CD4-positive, alpha-beta memory T cell (primary cell): ENCODE data around the gene OR6B3. TPM values are rescaled to one million over a fixed set of nuclear protein-coding genes. Genes with fewer than 3 reads are reported as not detected.

ENCODE experiments used
- CTCF ChIA-PET: fragments of 350-600 bp; sonication (Branson Sonifier 250); formaldehyde crosslinking; loops from one replicate; lab custom pipeline; 2021; ENCODE audit warnings: inconsistent platforms; ENCODE audit not compliant: partially characterized antibody; lab: Charles Lee
- POLR2A ChIA-PET: fragments of 350-600 bp; sonication (Branson Sonifier 250); formaldehyde crosslinking; loops from one replicate; lab custom pipeline; 2021; ENCODE audit not compliant: partially characterized antibody; lab: Charles Lee
- DNase-seq, 5 donors: peaks; one replicate each; pipeline versions ENCODE4 v3.0.0 to v3.0.0-alpha.2; 2020 to 2022; ENCODE audit warnings: mixed read lengths in 1 of 5
- H3K27ac ChIP-seq: one replicate; pipeline ENCODE4 v1.7.0; 2013; ENCODE audit warnings: low read depth, low read length
- H3K27me3 ChIP-seq: 2 replicates; pipeline ENCODE4 v1.7.0; 2013; ENCODE audit warnings: mild to moderate bottlenecking, low read length, moderate library complexity; ENCODE audit not compliant: insufficient read depth
- H3K36me3 ChIP-seq: 2 replicates; pipeline ENCODE4 v1.7.0; 2013; ENCODE audit warnings: mild to moderate bottlenecking, low read length, moderate library complexity; ENCODE audit not compliant: insufficient read depth
- H3K4me1 ChIP-seq: 2 replicates; pipeline ENCODE4 v1.7.0; 2013; ENCODE audit warnings: mild to moderate bottlenecking, low read length, moderate library complexity; ENCODE audit not compliant: insufficient read depth
- H3K4me3 ChIP-seq, 2 donors: one replicate each; pipeline ENCODE4 v1.7.0; 2013; ENCODE audit warnings: low read length in 2 of 2, mild to moderate bottlenecking in 1 of 2
- H3K9me3 ChIP-seq, 2 donors: one replicate each; pipeline ENCODE4 v1.7.0; 2013; ENCODE audit warnings: low read length in 2 of 2, control low read depth in 1 of 2; ENCODE audit not compliant: control insufficient read depth in 1 of 2
- H3K27ac Mint-ChIP-seq, 7 donors: one replicate each; pipeline ENCODE4 v1.8.0; 2020 to 2021; ENCODE audit warnings: mixed read lengths in 7 of 7, mild to moderate bottlenecking in 6 of 7, inconsistent platforms in 3 of 7, moderate library complexity in 3 of 7
- H3K27me3 Mint-ChIP-seq, 2 donors: one replicate each; pipeline ENCODE4 v1.8.0; 2020 to 2021; ENCODE audit warnings: mixed read lengths in 2 of 2
- H3K36me3 Mint-ChIP-seq, 2 donors: one replicate each; pipeline ENCODE4 v1.8.0; 2020 to 2021; ENCODE audit warnings: mixed read lengths in 2 of 2, inconsistent platforms in 1 of 2, mild to moderate bottlenecking in 1 of 2
- H3K4me1 Mint-ChIP-seq, 4 donors: one replicate each; pipeline ENCODE4 v1.8.0; 2020 to 2021; ENCODE audit warnings: mixed read lengths in 4 of 4, mild to moderate bottlenecking in 1 of 4
- H3K4me3 Mint-ChIP-seq, 8 donors: one replicate each; pipeline ENCODE4 v1.8.0; 2020 to 2021; ENCODE audit warnings: mixed read lengths in 8 of 8, mild to moderate bottlenecking in 7 of 8, moderate library complexity in 6 of 8, inconsistent platforms in 3 of 8
- H3K9me3 Mint-ChIP-seq, 8 donors: one replicate each; pipeline ENCODE4 v1.8.0; 2020 to 2021; ENCODE audit warnings: mixed read lengths in 8 of 8, mild to moderate bottlenecking in 5 of 8, inconsistent platforms in 3 of 8, moderate library complexity in 1 of 8
- intact Hi-C: fragments of 100-400 bp; cut with micrococcal nuclease; formaldehyde crosslinking; loops from one replicate; pipeline ENCODE4 v1.15.1; 2023
- polyA plus RNA-seq, 2 donors: library from polyadenylated mRNA; unstranded; fragments of 300-500 nt; fragmentation: Illumina TruSeq; gene quantifications; one replicate each; pipeline ENCODE4 v1.2.3, GENCODE V29; 2021
- total RNA-seq, 2 experiments: library from RNA; stranded (reverse); gene quantifications; one replicate each; pipeline ENCODE4 v1.2.3, GENCODE V29; 2021

Gene OR6B3
- total and polyA plus RNA-seq, 4 experiments from 2014 or later, result not detected

DNA sequence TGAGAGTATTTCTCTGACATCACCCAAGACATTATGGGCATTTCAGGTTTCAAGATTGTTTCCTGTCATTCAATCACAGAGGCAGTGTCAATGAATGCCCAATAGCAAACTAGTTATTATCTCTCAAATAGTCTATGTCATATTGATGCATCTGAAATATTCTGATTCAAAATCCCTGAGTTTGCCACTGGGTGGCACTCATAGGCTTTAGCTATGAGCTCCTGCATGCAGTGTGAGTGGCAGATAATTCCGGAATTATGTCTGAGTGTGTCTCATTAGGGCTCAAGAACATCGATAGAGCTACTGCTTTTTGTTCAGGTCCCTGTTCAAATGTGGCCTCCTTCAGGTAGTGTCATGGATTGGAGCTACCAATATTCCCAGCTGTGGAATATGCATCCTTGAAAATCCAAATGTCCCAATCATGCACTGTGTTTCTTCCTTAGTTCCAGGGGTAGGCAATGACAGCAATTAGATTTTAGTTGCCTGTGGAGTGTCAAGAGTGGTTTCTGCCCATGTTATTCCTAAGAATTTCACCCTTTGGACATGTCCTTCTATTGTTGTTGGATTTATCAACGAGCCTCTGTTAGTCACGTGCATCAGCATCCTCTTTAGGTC is 7.8 kb upstream of the OR6B3 start:
- Histone ChIP-seq H3K4me3 (no peak overlapping the region), H3K27ac (no peak overlapping the region), H3K36me3 (no peaks in the 10 kb centered on the region), H3K27me3 (no peaks in the 10 kb centered on the region), H3K4me1 (no peaks in the 10 kb centered on the region), H3K9me3 (no peaks in the 10 kb centered on the region)
- Mint-ChIP-seq H3K27me3 (peaks cover 9 to 30% of the 10 kb centered on the region in 2 donors), H3K9me3 (no peaks in the 10 kb centered on the region), H3K4me3 (no peak overlapping the region), H3K36me3 (no peaks in the 10 kb centered on the region), H3K4me1 (no peaks in the 10 kb centered on the region), H3K27ac (no peak overlapping the region)
- DNase-seq, result peak; percentile 45 to 62 (median 55)
- ChIA-PET POLR2A (interaction anchor here (1.2 kb wide), 1 partner anchor 83 kb away, joined by 3 read pairs; no protein-coding TSS in a partner anchor), CTCF (interaction anchor here (0.8 to 5.2 kb wide), 12 partner anchors 9 to 81 kb away, joined by 3 to 149 read pairs (median 4); partner anchors contain the start of genes COPS9, OR6B3 and OTOS)
- intact Hi-C loops, result loop anchor here (1.0 kb wide), 1 partner anchor 377 kb away; no protein-coding TSS in a partner anchor

DNA sequence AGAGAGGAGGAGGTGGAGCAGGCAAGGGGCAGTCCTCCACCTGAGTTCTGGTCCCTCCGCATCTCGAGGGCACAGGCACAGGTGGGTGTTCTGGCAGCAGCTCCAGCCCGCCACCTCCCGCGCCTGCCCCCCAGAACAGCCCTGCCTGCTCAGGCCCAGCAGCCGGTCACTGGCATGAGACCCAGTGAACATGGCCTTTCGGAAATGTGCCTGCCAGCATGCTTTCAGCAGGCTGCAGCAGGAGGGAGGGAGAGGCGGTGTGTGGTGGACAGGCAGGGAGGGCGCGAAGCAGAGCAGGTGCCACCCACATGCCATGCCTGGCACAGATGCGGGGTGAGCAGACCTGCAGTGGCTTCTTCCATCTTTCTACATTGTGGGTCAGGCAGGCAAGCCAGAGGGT is 3.4 kb upstream of the OR6B3 start:
- Histone ChIP-seq H3K27ac (no peak overlapping the region), H3K4me1 (no peaks in the 10 kb centered on the region), H3K27me3 (peaks cover 7% of the 10 kb centered on the region), H3K9me3 (no peaks in the 10 kb centered on the region), H3K36me3 (no peaks in the 10 kb centered on the region), H3K4me3 (no peak overlapping the region)
- intact Hi-C loops, result no loop called here
- POLR2A ChIA-PET, result no interaction called here
- Mint-ChIP-seq H3K4me1 (no peaks in the 10 kb centered on the region), H3K4me3 (no peak overlapping the region), H3K27me3 (peaks cover 29 to 47% of the 10 kb centered on the region in 2 donors), H3K27ac (peak overlapping the region in 1 of 7 donors; percentile 48), H3K9me3 (no peaks in the 10 kb centered on the region), H3K36me3 (no peaks in the 10 kb centered on the region)
- CTCF ChIA-PET, result no interaction called here
- no peak for DNase-seq

DNA sequence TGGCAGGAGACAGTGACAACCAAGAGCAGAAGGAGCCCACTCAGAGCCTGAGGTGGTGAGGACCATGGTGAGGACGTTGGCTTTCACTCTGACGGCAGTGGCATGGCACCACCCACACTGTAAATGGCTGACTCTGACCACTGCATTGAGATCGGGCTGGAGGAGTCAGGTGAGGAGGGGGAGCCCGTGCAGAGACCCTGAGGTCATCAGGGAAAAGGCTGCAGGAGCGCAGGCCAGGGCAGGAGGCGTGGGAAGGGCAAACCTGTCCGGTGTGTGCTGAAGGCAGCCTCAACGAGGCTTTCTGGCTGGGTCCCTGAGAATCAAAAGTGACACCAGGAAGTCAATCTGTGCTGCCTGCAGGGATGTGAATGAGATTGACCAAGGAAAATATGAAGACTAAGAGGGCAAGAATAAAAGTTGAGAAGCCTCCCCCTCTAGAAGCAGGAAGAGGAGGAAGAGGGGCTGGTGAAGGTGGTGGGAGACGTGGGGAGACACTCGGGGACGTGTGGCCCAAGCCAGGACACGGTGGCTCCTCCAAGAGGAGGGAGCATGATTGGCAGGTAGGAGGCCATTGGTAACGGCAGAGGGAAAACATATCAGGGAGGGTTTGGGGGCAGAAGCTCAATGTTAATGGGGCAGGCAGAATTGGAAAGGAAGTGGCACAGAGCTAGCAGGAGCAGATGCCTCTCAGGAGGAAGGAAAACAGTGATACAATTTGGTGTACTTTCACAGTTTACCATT is 2.0 kb upstream of the OR6B3 start:
- Histone ChIP-seq H3K9me3 (no peaks in the 10 kb centered on the region), H3K4me3 (no peak overlapping the region), H3K27me3 (peaks cover 7% of the 10 kb centered on the region), H3K27ac (no peak overlapping the region), H3K4me1 (no peaks in the 10 kb centered on the region), H3K36me3 (no peaks in the 10 kb centered on the region)
- Mint-ChIP-seq H3K27ac (no peak overlapping the region), H3K4me3 (no peak overlapping the region), H3K4me1 (no peaks in the 10 kb centered on the region), H3K27me3 (peaks cover 29 to 45% of the 10 kb centered on the region in 2 donors), H3K9me3 (no peaks in the 10 kb centered on the region), H3K36me3 (no peaks in the 10 kb centered on the region)
- intact Hi-C loops, result no loop called here
- POLR2A ChIA-PET, result no interaction called here
- DNase-seq, result no peak
- CTCF ChIA-PET, result no interaction called here

DNA sequence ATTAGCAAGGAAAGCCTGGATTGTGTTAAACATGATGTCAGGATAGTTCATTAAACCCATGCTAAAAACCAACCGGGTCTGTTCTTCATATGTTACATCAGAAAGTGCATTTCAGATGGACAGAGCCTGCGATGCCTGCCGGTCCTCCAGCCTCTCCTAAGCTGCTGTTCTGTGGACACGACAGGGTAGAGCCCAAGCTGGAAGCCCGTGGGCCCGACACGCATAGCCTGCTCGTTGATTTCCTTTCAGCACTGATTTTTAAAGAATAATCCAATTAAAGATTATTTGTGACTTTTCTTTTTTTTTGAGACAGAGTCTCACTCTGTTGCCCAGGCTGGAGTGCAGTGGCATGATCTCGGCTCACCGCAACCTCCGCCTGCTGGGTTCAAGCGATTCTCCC is 797 bp downstream of the OR6B3 start:
- Mint-ChIP-seq H3K36me3 (no peaks in the 10 kb centered on the region), H3K4me3 (no peak overlapping the region), H3K9me3 (no peaks in the 10 kb centered on the region), H3K27me3 (peaks cover 31 to 54% of the 10 kb centered on the region in 2 donors), H3K4me1 (no peaks in the 10 kb centered on the region), H3K27ac (no peak overlapping the region)
- ChIA-PET CTCF (interaction anchor here (0.6 to 2.9 kb wide), 2 partner anchors 8 to 935 kb away, joined by 4 to 12 read pairs; no protein-coding TSS in a partner anchor), POLR2A (no interaction called here)
- no peaks in the 10 kb centered on the region for H3K4me1 ChIP-seq
- no peaks in the 10 kb centered on the region for H3K9me3 ChIP-seq
- no peaks in the 10 kb centered on the region for H3K36me3 ChIP-seq
- intact Hi-C loops, result no loop called here
- peaks cover 7% of the 10 kb centered on the region for H3K27me3 ChIP-seq
- DNase-seq, result no peak
- no peak overlapping the region for H3K27ac ChIP-seq
- H3K4me3 ChIP-seq, result no peak overlapping the region

DNA sequence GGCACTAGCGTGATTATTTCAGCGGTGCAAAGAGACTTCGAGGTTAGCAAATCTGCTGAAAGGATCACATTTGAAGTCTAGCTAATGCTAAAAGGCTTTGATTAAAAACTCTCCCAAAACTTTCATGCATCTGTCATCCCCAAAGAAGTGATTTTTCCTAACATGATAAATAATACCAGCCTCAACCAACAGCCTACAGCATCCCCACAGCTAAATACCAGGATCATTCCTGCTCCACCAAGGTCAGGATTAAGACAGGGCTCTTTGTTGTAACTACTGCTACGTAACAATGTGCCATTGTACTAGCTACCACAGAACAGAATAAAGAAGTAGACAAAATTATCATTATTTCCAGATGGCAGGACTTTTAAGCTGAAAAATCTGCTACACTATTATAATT is 1.6 kb downstream of the OR6B3 start:
- no peak overlapping the region for H3K4me3 Mint-ChIP-seq
- ChIA-PET CTCF (interaction anchor here (2.9 kb wide), 1 partner anchor 9 kb away, joined by 12 read pairs; no protein-coding TSS in a partner anchor), POLR2A (no interaction called here)
- no peaks in the 10 kb centered on the region for H3K4me1 Mint-ChIP-seq
- no peaks in the 10 kb centered on the region for H3K9me3 Mint-ChIP-seq
- H3K27me3 Mint-ChIP-seq, result peaks cover 27 to 52% of the 10 kb centered on the region in 2 donors
- no peak overlapping the region for H3K27ac ChIP-seq
- no peak overlapping the region for H3K4me3 ChIP-seq
- H3K4me1 ChIP-seq, result no peaks in the 10 kb centered on the region
- no peak overlapping the region for H3K27ac Mint-ChIP-seq
- H3K27me3 ChIP-seq, result peaks cover 7% of the 10 kb centered on the region
- no peaks in the 10 kb centered on the region for H3K36me3 ChIP-seq
- intact Hi-C loops, result no loop called here
- no peak for DNase-seq
- no peaks in the 10 kb centered on the region for H3K9me3 ChIP-seq
- no peaks in the 10 kb centered on the region for H3K36me3 Mint-ChIP-seq

DNA sequence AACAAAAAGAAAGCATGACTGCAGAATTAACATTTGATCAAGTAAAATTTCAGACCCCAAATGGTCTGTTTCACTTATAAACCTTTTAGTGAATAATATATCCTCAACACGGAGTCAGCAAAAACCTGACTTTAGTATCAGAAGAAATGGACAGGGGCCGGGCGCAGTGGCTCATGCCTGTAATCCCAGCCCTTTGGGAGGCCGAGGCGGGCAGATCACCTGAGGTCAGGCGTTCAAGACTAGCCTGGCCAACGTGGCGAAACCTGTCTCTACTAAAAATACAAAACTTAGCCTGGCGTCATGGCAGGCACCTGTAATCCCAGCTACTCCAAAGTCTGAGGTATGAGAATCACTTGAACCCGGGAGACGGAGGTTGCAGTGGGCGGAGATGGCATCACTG is 3.0 kb downstream of the OR6B3 start:
- H3K27ac ChIP-seq, result no peak overlapping the region
- peaks cover 4% of the 10 kb centered on the region for H3K27me3 ChIP-seq
- Mint-ChIP-seq H3K27me3 (peaks cover 16 to 48% of the 10 kb centered on the region in 2 donors), H3K4me3 (no peak overlapping the region), H3K36me3 (no peaks in the 10 kb centered on the region), H3K27ac (no peak overlapping the region), H3K9me3 (no peaks in the 10 kb centered on the region), H3K4me1 (no peaks in the 10 kb centered on the region)
- no peaks in the 10 kb centered on the region for H3K9me3 ChIP-seq
- no peak overlapping the region for H3K4me3 ChIP-seq
- POLR2A ChIA-PET, result no interaction called here
- DNase-seq, result no peak
- no peaks in the 10 kb centered on the region for H3K4me1 ChIP-seq
- CTCF ChIA-PET, result no interaction called here
- intact Hi-C loops, result no loop called here
- no peaks in the 10 kb centered on the region for H3K36me3 ChIP-seq

DNA sequence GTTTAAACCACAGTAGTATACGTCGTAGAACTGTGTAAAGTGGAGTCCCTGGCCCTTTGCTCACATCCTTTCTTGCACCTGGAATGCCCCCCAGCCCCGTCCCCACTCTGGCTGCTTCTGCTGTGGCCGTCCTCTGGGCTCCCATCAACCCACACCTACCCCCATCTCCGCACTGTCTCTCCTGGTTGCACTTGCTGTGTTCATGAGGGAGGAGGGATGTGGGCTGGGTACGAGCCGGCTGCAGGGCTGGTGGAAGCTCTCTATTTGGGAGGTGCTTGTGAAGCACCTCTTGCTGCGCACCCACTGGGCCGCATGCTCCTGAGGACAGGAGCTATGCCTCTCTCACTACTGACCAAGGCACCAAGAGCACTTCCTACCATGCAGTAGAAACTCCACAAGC is 5.1 kb downstream of the OR6B3 start:
- Mint-ChIP-seq H3K4me1 (no peaks in the 10 kb centered on the region), H3K27ac (no peak overlapping the region), H3K4me3 (no peak overlapping the region), H3K9me3 (no peaks in the 10 kb centered on the region), H3K36me3 (no peaks in the 10 kb centered on the region), H3K27me3 (peaks cover 15 to 48% of the 10 kb centered on the region in 2 donors)
- intact Hi-C loops, result no loop called here
- H3K27me3 ChIP-seq, result no peaks in the 10 kb centered on the region
- H3K9me3 ChIP-seq, result no peaks in the 10 kb centered on the region
- CTCF ChIA-PET, result no interaction called here
- no peak overlapping the region for H3K4me3 ChIP-seq
- no peaks in the 10 kb centered on the region for H3K4me1 ChIP-seq
- H3K27ac ChIP-seq, result no peak overlapping the region
- no peaks in the 10 kb centered on the region for H3K36me3 ChIP-seq
- POLR2A ChIA-PET, result no interaction called here
- no peak for DNase-seq
